HUES64 (cell line): Measurements from ENCODE around the gene BOD1.

Experiments
- H3K27ac ChIP-seq: 2 replicates; pipeline ENCODE4 v1.7.0; 2013; ENCODE audit warnings: low read depth, low read length, inconsistent platforms
- H3K27me3 ChIP-seq: 2 replicates; pipeline ENCODE4 v1.6.1; 2013; ENCODE audit warnings: mild to moderate bottlenecking, low read length; ENCODE audit not compliant: insufficient read depth
- H3K36me3 ChIP-seq: 2 replicates; pipeline ENCODE4 v1.6.1; 2013; ENCODE audit warnings: mild to moderate bottlenecking, low read length; ENCODE audit not compliant: insufficient read depth
- H3K4me1 ChIP-seq: 2 replicates; pipeline ENCODE4 v1.6.1; 2013; ENCODE audit warnings: mild to moderate bottlenecking, low read length, moderate library complexity; ENCODE audit not compliant: insufficient read depth
- H3K4me3 ChIP-seq: 2 replicates; pipeline ENCODE4 v1.5.1; 2013; ENCODE audit warnings: mild to moderate bottlenecking, low read length, moderate library complexity
- H3K9ac ChIP-seq: 2 replicates; pipeline ENCODE4 v1.6.1; 2013; ENCODE audit warnings: mild to moderate bottlenecking, low read depth, low read length
- H3K9me3 ChIP-seq: 2 replicates; pipeline ENCODE4 v1.6.1; 2013; ENCODE audit warnings: low read depth, low read length; ENCODE audit not compliant: insufficient read depth
- WGBS: fragments of 150-250, 120-280 bp; methylation state at CpG from one replicate; pipeline ENCODE4 v1.1.7; 2013; ENCODE audit warnings: missing lambda C conversion rate; 5-methylcytosine and 5-hydroxymethylcytosine counted together

Gene BOD1

GRCh38 chr5:173638126-173639040 lies 21.9 kb upstream of the BOD1 start:
- Histone ChIP-seq H3K9ac (no peak overlapping the region), H3K4me1 (peaks cover 8% of the 10 kb centered on the region; the same call in 1 of the 2 replicates), H3K27ac (no peak overlapping the region), H3K36me3 (no peaks in the 10 kb centered on the region), H3K4me3 (no peak overlapping the region), H3K9me3 (no peaks in the 10 kb centered on the region), H3K27me3 (no peaks in the 10 kb centered on the region)
- 86% methylated on average over 10 of the region's 10 CpGs for WGBS

GRCh38 chr5:173637340-173637739 lies 20.9 kb upstream of the BOD1 start:
- Histone ChIP-seq H3K36me3 (no peaks in the 10 kb centered on the region), H3K9me3 (no peaks in the 10 kb centered on the region), H3K27me3 (no peaks in the 10 kb centered on the region), H3K4me3 (no peak overlapping the region), H3K9ac (no peak overlapping the region), H3K4me1 (peaks cover 8% of the 10 kb centered on the region; the same call in 1 of the 2 replicates), H3K27ac (no peak overlapping the region)
- WGBS = 96% methylated on average over 7 of the region's 7 CpGs

GRCh38 chr5:173634465-173634983 lies 18.1 kb upstream of the BOD1 start:
- Histone ChIP-seq H3K27ac (no peak overlapping the region), H3K9me3 (no peaks in the 10 kb centered on the region), H3K4me1 (no peaks in the 10 kb centered on the region; the same call in 1 of the 2 replicates), H3K9ac (no peak overlapping the region), H3K4me3 (no peak overlapping the region), H3K36me3 (no peaks in the 10 kb centered on the region), H3K27me3 (no peaks in the 10 kb centered on the region)
- 100% methylated on average over 3 of the region's 4 CpGs for WGBS

- H3K4me1 ChIP-seq = peaks cover 11% of the 10 kb centered on the region
- WGBS = 93% methylated on average over 10 of the region's 10 CpGs
- no peak overlapping the region for H3K27ac ChIP-seq
- no peaks in the 10 kb centered on the region for H3K36me3 ChIP-seq
- H3K27me3 ChIP-seq = no peaks in the 10 kb centered on the region
- H3K9ac ChIP-seq = no peak overlapping the region
- H3K4me3 ChIP-seq = no peak overlapping the region
- no peaks in the 10 kb centered on the region for H3K9me3 ChIP-seq
These were observed 16.9 kb upstream of the BOD1 start for GRCh38 chr5:173633304-173633703.

GRCh38 chr5:173631478-173631877 lies 15.0 kb upstream of the BOD1 start:
- Histone ChIP-seq H3K36me3 (no peaks in the 10 kb centered on the region), H3K4me1 (peaks cover 23% of the 10 kb centered on the region), H3K27ac (no peak overlapping the region), H3K4me3 (no peak overlapping the region), H3K9ac (no peak overlapping the region), H3K9me3 (no peaks in the 10 kb centered on the region), H3K27me3 (no peaks in the 10 kb centered on the region)
- WGBS = 82% methylated on average over 3 of the region's 3 CpGs

- H3K4me3 ChIP-seq = no peak overlapping the region
- peaks cover 23% of the 10 kb centered on the region for H3K4me1 ChIP-seq
- H3K27me3 ChIP-seq = no peaks in the 10 kb centered on the region
- H3K9me3 ChIP-seq = no peaks in the 10 kb centered on the region
- H3K9ac ChIP-seq = no peak overlapping the region
- 92% methylated on average over 6 of the region's 6 CpGs for WGBS
- H3K36me3 ChIP-seq = no peaks in the 10 kb centered on the region
- H3K27ac ChIP-seq = no peak overlapping the region
These were observed 14.4 kb upstream of the BOD1 start for GRCh38 chr5:173630724-173631365.

GRCh38 chr5:173629628-173630027 lies 13.2 kb upstream of the BOD1 start:
- H3K9me3 ChIP-seq = no peaks in the 10 kb centered on the region
- no peak overlapping the region for H3K4me3 ChIP-seq
- H3K9ac ChIP-seq = no peak overlapping the region
- H3K27me3 ChIP-seq = no peaks in the 10 kb centered on the region
- H3K4me1 ChIP-seq = peaks cover 23% of the 10 kb centered on the region
- H3K27ac ChIP-seq = no peak overlapping the region
- no peaks in the 10 kb centered on the region for H3K36me3 ChIP-seq
- 46% methylated on average over 1 of the region's 1 CpG for WGBS

- Histone ChIP-seq H3K4me3 (no peak overlapping the region), H3K4me1 (peaks cover 23% of the 10 kb centered on the region), H3K9me3 (no peaks in the 10 kb centered on the region), H3K9ac (0 out of 2 replicates have a peak overlapping the region, but pooled peaks have one; percentile 55), H3K36me3 (no peaks in the 10 kb centered on the region), H3K27me3 (no peaks in the 10 kb centered on the region), H3K27ac (peak overlapping the region; percentile 82)
- WGBS = 83% methylated on average over 6 of the region's 6 CpGs
These were observed 12.1 kb upstream of the BOD1 start for GRCh38 chr5:173628501-173628900.

- no peaks in the 10 kb centered on the region for H3K9me3 ChIP-seq
- H3K4me3 ChIP-seq = no peak overlapping the region
- H3K27me3 ChIP-seq = no peaks in the 10 kb centered on the region
- no peaks in the 10 kb centered on the region for H3K36me3 ChIP-seq
- H3K27ac ChIP-seq = peak overlapping the region; percentile 82
- peaks cover 23% of the 10 kb centered on the region for H3K4me1 ChIP-seq
- 27% methylated on average over 11 of the region's 11 CpGs for WGBS
- peak overlapping the region; percentile 55 for H3K9ac ChIP-seq
These were observed 11.5 kb upstream of the BOD1 start for GRCh38 chr5:173627860-173628392.

- 96% methylated on average over 4 of the region's 4 CpGs for WGBS
- no peaks in the 10 kb centered on the region for H3K27me3 ChIP-seq
- no peak overlapping the region for H3K4me3 ChIP-seq
- peaks cover 25% of the 10 kb centered on the region for H3K4me1 ChIP-seq
- H3K36me3 ChIP-seq = no peaks in the 10 kb centered on the region
- no peaks in the 10 kb centered on the region for H3K9me3 ChIP-seq
- peak overlapping the region; percentile 55; the same call in 1 of the 2 replicates for H3K9ac ChIP-seq
- H3K27ac ChIP-seq = peak overlapping the region; percentile 82
These were observed 10.8 kb upstream of the BOD1 start for GRCh38 chr5:173627271-173627670.

- no peaks in the 10 kb centered on the region for H3K36me3 ChIP-seq
- peaks cover 26% of the 10 kb centered on the region for H3K4me1 ChIP-seq
- no peaks in the 10 kb centered on the region for H3K27me3 ChIP-seq
- H3K27ac ChIP-seq = no peak overlapping the region
- no peaks in the 10 kb centered on the region for H3K9me3 ChIP-seq
- no peak overlapping the region for H3K9ac ChIP-seq
- H3K4me3 ChIP-seq = no peak overlapping the region
- 93% methylated on average over 3 of the region's 3 CpGs for WGBS
These were observed 10.0 kb upstream of the BOD1 start for GRCh38 chr5:173626505-173626820.
